CD4-positive, alpha-beta T cell (primary cell): ENCODE data around the gene OGFOD1. TPM values are rescaled to one million over a fixed set of nuclear protein-coding genes. Genes with fewer than 3 reads are reported as not detected.

Experiments used
- ATAC-seq: fragments of 200-7000 bp; cut with Tn5 transposase; one replicate; pipeline ENCODE4 v1.10.0; 2022; ENCODE audit warnings: mild to moderate bottlenecking; ENCODE audit not compliant: poor library complexity
- CTCF ChIA-PET: fragments of 350-600 bp; sonication (Branson Sonifier 250); formaldehyde crosslinking; loops from one replicate; lab custom pipeline; 2021; ENCODE audit warnings: antibody characterized with exemption, inconsistent platforms; lab: Charles Lee
- POLR2A ChIA-PET: fragments of 350-600 bp; sonication (Branson Sonifier 250); formaldehyde crosslinking; loops from one replicate; lab custom pipeline; 2021; ENCODE audit warnings: antibody characterized with exemption, inconsistent platforms; lab: Charles Lee
- DNase-seq, 14 experiments: peaks; one replicate each; pipeline ENCODE4 v3.0.0-alpha.2; 2013 to 2020; ENCODE audit warnings: mixed read lengths in 2 of 14
- H3K27ac ChIP-seq, 2 donors: one replicate each; pipeline versions ENCODE4 v1.5.1 to v1.7.0; 2013; ENCODE audit warnings: low read length in 2 of 2, low read depth in 1 of 2, mild to moderate bottlenecking in 1 of 2
- H3K27me3 ChIP-seq, 2 experiments: 1 replicate in 1 of 2; 2 replicates in 1 of 2; pipeline versions ENCODE4 v1.6.1 to v1.7.0; 2013; ENCODE audit warnings: low read length in 2 of 2, control low read depth in 1 of 2, mild to moderate bottlenecking in 1 of 2, moderate library complexity in 1 of 2; ENCODE audit not compliant: insufficient read depth in 2 of 2, control insufficient read depth in 1 of 2
- H3K36me3 ChIP-seq: one replicate; pipeline ENCODE4 v1.6.1; 2013; ENCODE audit warnings: low read length, control low read depth; ENCODE audit not compliant: insufficient read depth
- H3K4me1 ChIP-seq: one replicate; pipeline ENCODE4 v1.6.1; 2013; ENCODE audit warnings: low read length, control low read depth; ENCODE audit not compliant: insufficient read depth
- H3K4me3 ChIP-seq: one replicate; pipeline ENCODE4 v1.5.1; 2013; ENCODE audit warnings: mild to moderate bottlenecking, low read length, moderate library complexity
- H3K9me3 ChIP-seq, 2 experiments: 1 replicate in 1 of 2; 2 replicates in 1 of 2; pipeline versions ENCODE4 v1.6.1 to v1.7.0; 2013; ENCODE audit warnings: low read length in 2 of 2, mild to moderate bottlenecking in 2 of 2, control low read depth in 1 of 2, moderate library complexity in 1 of 2; ENCODE audit not compliant: control insufficient read depth in 1 of 2, insufficient read depth in 1 of 2
- H3K27ac Mint-ChIP-seq: one replicate; pipeline ENCODE4 v1.8.0; 2020; ENCODE audit warnings: mixed read lengths
- H3K27me3 Mint-ChIP-seq: one replicate; pipeline ENCODE4 v1.8.0; 2021; ENCODE audit warnings: mixed read lengths
- H3K36me3 Mint-ChIP-seq: one replicate; pipeline ENCODE4 v1.8.0; 2021; ENCODE audit warnings: low read depth, mixed read lengths
- H3K4me1 Mint-ChIP-seq: one replicate; pipeline ENCODE4 v1.8.0; 2021; ENCODE audit warnings: low read depth, mixed read lengths
- H3K4me3 Mint-ChIP-seq: one replicate; pipeline ENCODE4 v1.8.0; 2020; ENCODE audit warnings: mild to moderate bottlenecking, mixed read lengths
- H3K9me3 Mint-ChIP-seq: one replicate; pipeline ENCODE4 v1.8.0; 2020; ENCODE audit warnings: mixed read lengths
- intact Hi-C, 2 experiments: fragments of 100-400 bp; cut with DNase I in 1 of 2; cut with micrococcal nuclease in 1 of 2; formaldehyde crosslinking; loops; one replicate each; pipeline versions ENCODE4 v1.15.1 to v1.9.0; 2023 to 2025; cut with DNase I, micrococcal nuclease
- total RNA-seq, 174 experiments: library from RNA in 2 of 174; stranded (reverse) in 2 of 174; gene quantifications; one replicate each; pipeline ENCODE4 v1.2.3 and lab custom pipeline; 2021 to 2026
- TF ChIP-seq, protein P1 (sequence below): fragments of 200-600 bp; IDR thresholded peaks from one replicate; pipeline ENCODE4 v1.8.0; 2022; ENCODE audit warnings: antibody characterized with exemption, mild to moderate bottlenecking

The OGFOD1 gene
- total RNA-seq, 2 experiments from 2014 or later: 14.6 to 14.8 TPM

DNA sequence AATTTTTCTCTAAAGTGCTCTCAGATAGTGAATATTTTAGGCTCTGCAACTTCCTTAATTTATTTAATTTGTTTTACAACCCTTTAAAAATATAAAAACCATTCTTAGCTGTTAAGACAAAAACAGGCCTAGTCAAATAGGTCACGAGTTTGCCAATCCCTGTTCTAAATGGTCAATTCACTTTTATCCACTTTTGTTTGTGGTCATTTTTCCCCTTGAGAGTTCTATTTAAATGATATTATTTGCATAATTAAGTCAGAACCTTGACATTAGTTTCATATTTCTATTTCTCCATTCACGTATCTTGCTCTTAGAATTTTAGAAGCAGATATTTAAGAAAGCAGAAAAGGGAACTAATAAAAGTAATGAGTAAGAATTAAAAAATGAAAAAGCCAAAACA is 30.0 kb upstream of the OGFOD1 start:
- Histone ChIP-seq H3K36me3 (no peaks in the 10 kb centered on the region), H3K27me3 (no peaks in the 10 kb centered on the region), H3K9me3 (no peaks in the 10 kb centered on the region), H3K4me1 (peaks cover 21% of the 10 kb centered on the region), H3K4me3 (no peak overlapping the region), H3K27ac (no peak overlapping the region)
- Mint-ChIP-seq H3K4me3 (no peak overlapping the region), H3K9me3 (no peaks in the 10 kb centered on the region), H3K4me1 (peaks cover 51% of the 10 kb centered on the region), H3K36me3 (peaks cover 9% of the 10 kb centered on the region), H3K27me3 (no peaks in the 10 kb centered on the region), H3K27ac (no peak overlapping the region)
- ATAC-seq: no peak
- no peak for DNase-seq
- intact Hi-C loops: loop anchor here in 1 of 2 experiments (10.0 kb wide), 2 partner anchors 227 to 283 kb away; partner anchors contain the start of gene GNAO1
- TF ChIP-seq, protein P1, sequence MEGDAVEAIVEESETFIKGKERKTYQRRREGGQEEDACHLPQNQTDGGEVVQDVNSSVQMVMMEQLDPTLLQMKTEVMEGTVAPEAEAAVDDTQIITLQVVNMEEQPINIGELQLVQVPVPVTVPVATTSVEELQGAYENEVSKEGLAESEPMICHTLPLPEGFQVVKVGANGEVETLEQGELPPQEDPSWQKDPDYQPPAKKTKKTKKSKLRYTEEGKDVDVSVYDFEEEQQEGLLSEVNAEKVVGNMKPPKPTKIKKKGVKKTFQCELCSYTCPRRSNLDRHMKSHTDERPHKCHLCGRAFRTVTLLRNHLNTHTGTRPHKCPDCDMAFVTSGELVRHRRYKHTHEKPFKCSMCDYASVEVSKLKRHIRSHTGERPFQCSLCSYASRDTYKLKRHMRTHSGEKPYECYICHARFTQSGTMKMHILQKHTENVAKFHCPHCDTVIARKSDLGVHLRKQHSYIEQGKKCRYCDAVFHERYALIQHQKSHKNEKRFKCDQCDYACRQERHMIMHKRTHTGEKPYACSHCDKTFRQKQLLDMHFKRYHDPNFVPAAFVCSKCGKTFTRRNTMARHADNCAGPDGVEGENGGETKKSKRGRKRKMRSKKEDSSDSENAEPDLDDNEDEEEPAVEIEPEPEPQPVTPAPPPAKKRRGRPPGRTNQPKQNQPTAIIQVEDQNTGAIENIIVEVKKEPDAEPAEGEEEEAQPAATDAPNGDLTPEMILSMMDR: no peak
- CTCF ChIA-PET: no interaction called here
- POLR2A ChIA-PET: interaction anchor here (1.1 kb wide), 1 partner anchor 30 kb away, joined by 4 read pairs; the partner anchor contains the start of genes NUDT21 and OGFOD1

DNA sequence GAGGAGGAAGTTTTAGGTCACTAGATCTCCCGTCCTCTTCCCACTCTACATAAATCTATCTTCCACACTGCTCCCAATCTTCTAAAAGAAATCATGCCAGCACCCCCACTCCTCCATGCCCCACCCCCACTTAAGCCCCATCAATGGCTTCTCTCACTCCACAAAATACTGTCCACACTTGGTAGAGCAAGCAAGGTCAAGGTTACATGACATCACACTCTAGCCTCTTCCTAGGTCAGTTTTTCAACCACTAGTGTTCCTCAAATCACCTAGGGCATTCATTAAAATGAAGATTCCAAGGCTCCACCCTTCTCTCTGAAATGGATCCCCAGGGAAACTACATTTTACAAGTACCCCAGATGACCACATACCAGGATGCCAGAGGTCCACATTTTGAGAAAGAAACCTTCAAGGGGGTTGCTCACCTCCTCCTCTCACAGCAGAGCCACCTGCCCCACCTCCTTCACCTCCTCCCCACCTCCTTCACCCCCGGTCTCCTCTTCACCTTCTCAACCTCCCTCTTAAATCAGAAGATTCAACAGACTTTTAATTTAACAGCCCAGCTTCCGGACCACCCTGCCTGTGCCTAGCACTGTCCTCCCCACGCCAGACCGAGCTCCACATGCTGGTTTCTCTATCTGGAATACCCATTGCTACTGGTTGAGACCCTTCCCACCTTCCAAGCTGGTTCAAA is 29.2 kb upstream of the OGFOD1 start:
- intact Hi-C loops: loop anchor here in 1 of 2 experiments (10.0 kb wide), 2 partner anchors 227 to 283 kb away; partner anchors contain the start of gene GNAO1
- no peak overlapping the region for H3K27ac Mint-ChIP-seq
- Histone ChIP-seq H3K27ac (no peak overlapping the region), H3K4me1 (peaks cover 21% of the 10 kb centered on the region), H3K9me3 (no peaks in the 10 kb centered on the region), H3K4me3 (no peak overlapping the region), H3K36me3 (no peaks in the 10 kb centered on the region), H3K27me3 (no peaks in the 10 kb centered on the region)
- TF ChIP-seq, protein P1: no peak
- no peaks in the 10 kb centered on the region for H3K9me3 Mint-ChIP-seq
- H3K27me3 Mint-ChIP-seq: no peaks in the 10 kb centered on the region
- ATAC-seq: no peak
- peaks cover 51% of the 10 kb centered on the region for H3K4me1 Mint-ChIP-seq
- peaks cover 9% of the 10 kb centered on the region for H3K36me3 Mint-ChIP-seq
- CTCF ChIA-PET: no interaction called here
- POLR2A ChIA-PET: no interaction called here
- H3K4me3 Mint-ChIP-seq: peak overlapping the region; percentile 54
- DNase-seq: no peak

DNA sequence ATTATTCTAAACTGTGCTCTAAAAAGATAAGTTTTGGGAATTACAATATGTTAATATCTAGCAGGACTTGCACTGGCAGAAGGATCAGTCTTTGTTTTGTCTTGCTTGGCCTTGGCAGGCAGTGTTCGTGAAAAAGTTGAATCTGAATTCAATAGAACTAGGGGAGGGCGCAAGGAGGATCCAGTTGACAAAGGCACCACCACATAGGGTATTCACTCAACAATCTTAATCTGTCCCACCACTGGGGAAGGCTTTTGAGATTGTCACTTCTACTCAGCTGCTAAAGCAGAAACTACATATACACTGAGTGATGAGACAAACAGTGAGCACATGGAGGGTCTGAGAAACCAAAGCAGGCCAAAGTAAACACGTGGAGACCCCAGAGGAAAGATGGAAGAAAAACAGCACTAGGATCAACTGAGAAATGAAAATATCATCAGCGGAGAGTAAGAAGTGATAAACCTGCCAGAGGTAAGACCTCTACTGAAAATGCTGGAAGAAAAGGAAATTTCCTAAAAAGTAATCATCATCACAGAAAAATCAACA is 28.4 kb upstream of the OGFOD1 start:
- ChIA-PET CTCF (no interaction called here), POLR2A (interaction anchor here (0.6 to 0.9 kb wide), 3 partner anchors 26 to 157 kb away, joined by 3 read pairs; partner anchors contain the start of genes NUDT21 and OGFOD1)
- Histone ChIP-seq H3K27ac (no peak overlapping the region), H3K9me3 (no peaks in the 10 kb centered on the region), H3K36me3 (no peaks in the 10 kb centered on the region), H3K27me3 (no peaks in the 10 kb centered on the region), H3K4me1 (peaks cover 21% of the 10 kb centered on the region), H3K4me3 (no peak overlapping the region)
- intact Hi-C loops: loop anchor here in 1 of 2 experiments (10.0 kb wide), 2 partner anchors 228 to 282 kb away; partner anchors contain the start of gene GNAO1
- no peak for DNase-seq
- Mint-ChIP-seq H3K36me3 (peaks cover 9% of the 10 kb centered on the region), H3K4me3 (peak overlapping the region; percentile 77), H3K4me1 (peaks cover 51% of the 10 kb centered on the region), H3K9me3 (no peaks in the 10 kb centered on the region), H3K27me3 (no peaks in the 10 kb centered on the region), H3K27ac (no peak overlapping the region)
- no peak for ATAC-seq
- TF ChIP-seq, protein P1: no peak
